Measurements from ENCODE around the gene TMBIM1.

DNA sequence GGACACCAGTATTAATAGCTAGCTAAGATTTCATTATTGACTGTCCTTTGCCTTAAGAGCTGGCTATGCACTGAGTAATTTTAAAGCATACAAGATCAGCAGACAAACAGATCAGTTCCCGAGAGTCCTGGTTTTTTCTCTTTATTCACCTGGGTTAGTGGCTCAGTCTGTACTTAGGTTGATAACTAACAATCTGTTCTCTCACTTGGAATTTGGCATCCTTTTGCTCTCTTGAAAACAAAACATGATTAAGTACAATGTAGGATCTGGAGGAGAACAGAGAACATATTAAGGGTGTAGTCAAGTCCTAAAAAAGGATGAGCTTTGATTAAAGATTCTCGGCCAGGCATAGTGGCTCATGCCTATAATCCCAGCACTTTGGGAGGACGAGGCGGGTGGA, 58.8 kb downstream of the TMBIM1 start:
- no peak for TF ChIP-seq CTCF (IDR thresholded peaks at IDR 0.05)
- TF ChIP-seq ZFX (IDR thresholded peaks at IDR 0.05; ENCODE audit: borderline replicate concordance) = no peak

Data from 22Rv1 (cell line).